Middle frontal gyrus (tissue), 1 donor: ENCODE data around the gene FCRL1.

Source experiments
- DNase-seq: peaks from one replicate; pipeline ENCODE4 v3.0.0-alpha.2; 2015; ENCODE audit warnings: low spot score; ENCODE audit errors: extremely low spot score

The FCRL1 gene

DNA sequence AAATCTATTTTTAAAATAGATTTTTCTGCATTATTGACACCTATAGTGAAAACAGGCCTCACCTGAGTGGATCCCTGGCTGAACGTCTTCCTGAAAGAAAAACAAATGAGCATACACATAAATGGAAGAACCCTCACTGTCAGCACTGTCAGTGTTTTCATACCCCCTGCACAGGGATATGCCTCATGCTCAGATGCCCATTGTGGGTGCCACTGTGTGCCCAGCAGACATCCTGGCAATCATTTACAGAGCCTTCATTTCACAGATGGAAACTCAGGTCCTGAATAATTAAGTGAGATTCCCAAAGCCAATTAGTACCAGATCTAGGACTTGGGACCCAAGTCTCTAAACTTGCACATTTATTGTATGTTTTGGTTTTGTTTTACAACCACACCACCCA is 19.9 kb downstream of the FCRL1 start:
- no peak for DNase-seq

DNA sequence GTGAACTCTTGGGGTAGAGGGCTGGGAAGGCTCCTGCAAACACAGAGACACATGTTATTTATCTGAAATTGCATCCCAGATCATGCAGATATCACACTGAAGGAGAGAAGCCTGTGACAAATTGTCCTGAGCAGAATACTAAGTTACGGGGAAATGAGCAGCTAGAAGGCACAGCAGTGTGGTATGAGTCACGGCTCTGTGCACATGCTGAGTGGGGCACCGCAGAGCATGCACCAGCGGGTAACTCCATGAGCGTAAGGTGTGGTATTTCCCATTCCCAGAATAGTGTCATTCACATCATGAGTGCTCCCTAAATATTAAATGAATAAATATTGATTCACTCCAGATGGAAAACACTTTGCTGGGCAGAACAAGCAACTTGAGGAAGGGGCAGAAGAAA is 21.7 kb downstream of the FCRL1 start:
- no peak for DNase-seq

DNA sequence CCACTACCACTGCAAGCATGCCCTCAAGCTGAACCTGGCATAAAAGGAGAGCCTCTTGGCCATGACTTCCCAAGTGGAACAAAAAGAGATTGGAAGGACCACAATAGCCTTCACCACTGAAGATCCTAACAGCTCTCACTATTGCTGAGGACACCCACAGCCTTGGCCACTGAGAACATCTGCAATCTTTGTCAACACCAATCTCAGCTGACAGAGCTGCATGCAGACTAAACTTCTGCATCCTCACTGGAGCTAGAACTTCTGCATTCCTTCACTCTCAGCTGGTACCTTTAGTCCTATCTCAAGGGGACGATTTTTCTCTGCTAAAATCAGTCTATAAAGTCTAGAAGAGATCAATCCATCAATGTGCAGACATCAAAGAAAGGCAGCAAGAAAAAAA is 34.7 kb downstream of the FCRL1 start:
- no peak for DNase-seq

DNA sequence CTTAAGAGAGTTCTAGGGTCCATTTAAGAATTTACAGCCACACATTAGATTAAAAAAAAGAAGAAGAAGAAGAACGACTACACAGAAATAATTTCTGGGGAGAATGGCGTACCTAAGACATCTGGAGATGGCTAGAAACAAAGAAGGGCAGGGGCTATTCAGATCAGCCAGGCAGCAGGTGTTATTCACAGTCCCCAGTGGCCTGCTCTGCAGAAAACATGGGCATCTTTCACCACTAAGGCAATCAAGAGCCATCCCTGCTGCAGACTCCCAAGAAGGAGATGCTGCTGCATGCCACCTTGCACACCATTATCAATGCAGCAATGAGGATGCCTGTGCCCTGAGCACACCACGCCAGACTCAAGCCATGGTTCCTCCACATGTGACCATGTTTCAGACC is 35.1 kb downstream of the FCRL1 start:
- DNase-seq = no peak

DNA sequence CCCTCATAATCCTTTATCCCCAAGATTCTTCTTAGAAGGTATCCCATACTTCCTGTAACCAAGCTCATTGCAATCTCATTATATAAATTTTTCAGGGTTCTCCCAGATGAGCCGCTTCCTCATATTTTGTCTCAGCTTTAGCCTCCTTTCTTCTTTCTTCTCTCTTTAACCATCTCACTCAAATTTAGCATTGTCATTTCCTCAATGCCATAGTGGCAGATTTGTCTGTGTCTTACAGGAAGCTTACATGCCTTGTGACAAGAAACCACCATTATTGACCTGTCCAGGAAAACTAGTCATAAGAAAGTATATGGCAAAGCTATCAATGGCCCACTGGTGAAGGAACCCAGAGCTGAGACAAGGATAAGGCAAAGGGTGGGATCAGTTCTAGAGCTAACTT is 37.0 kb downstream of the FCRL1 start:
- no peak for DNase-seq

DNA sequence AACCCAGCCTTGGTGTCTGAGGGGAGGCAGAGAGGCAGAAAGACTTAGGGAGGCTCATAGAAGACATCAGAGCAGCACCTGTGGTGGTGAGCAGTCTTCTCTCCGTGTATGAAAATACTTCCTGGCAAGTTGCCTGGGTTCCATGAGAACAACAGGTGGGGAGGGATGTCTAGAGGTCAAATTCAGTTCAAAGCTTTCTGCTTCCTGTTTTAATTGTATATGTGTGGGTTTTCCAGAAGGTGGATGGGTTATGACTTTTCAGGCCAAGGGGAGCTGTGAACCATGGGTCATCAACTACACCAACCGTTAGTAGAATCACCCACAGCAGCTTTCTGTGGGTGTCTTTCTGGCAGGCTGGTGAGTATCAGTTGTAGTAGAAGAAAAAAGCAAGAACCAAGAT is 38.9 kb downstream of the FCRL1 start:
- DNase-seq = no peak

DNA sequence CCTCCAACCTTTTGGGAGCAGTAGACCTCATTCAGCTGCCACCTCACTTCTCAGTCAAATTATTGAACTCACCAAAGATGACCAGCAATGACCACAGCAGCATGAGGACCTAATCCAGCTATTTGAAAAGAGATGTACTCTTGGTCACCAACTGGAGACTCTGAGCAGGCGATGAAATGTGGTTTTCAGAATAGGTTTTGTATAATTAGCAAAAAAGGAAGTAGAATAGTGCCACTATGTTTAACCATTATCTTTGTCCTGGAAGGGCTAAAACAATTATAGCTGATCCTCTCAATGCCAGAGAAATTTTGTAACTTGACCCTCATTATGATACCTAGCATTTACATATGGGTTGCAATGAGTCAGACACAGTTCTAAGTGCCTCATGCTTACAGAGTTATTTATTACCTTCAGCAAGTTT is 42.9 kb downstream of the FCRL1 start, which contains the start of gene FCRL2:
Gene FCRL2, minus strand, starts transcription at position 162 of the 421 bp plus-strand sequence. Its CDS starts 59 bp downstream, at position 103.
- DNase-seq = no peak

DNA sequence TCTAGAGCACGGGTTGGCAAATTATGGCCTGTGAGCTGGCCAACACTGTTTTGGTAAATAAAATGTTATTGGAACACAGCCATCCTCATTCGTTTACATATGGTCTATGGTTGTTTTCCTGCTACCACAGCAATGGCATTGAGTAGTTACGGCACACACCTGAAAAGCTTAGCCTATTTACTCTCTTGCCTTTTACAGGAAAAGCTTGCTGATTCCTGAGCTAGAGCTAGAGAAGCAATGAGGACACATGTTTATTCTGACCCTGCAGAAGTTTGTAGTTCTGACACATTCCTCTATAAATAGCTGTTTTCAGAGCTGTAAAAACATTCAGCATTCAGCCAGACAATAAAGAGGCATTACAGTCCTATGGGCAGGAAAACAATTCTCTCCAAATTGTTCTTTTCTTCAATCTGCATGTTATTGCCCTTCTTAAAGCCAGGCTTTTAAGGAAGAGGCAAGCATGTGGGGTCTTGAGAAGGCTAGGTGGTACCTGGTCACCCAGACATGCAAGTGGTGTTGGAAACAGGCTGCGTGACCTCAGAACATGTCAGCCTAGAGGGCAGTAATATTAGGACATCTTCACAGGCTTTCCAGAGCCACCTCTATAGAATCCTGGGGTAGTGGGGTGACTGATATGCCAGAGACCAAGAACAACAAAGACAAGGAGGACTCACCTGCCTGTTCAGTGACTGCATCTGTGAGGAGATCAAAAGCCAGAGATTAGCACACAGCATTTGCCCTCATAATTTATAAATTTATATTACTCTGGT is 44.6 kb downstream of the FCRL1 start:
- no peak for DNase-seq

DNA sequence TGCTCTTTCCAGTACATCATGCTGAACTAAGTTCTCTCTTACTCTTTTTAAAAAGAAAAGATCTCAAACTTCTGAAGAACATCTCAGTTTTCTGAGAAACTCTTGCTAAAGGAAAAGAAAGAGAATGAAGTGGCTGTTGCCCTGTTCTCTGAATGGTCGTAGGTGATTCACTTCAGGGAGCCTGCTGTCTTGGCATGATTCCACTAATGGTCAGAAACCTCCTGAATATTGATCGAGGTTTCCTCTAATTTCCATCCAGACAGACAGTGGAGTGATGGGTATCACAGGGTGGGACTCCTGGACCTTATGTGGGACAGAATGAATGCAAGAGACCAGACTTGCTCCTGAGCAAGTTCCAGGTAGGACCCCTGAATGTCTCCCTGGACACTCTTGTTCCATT is 45.5 kb downstream of the FCRL1 start:
- no peak for DNase-seq

DNA sequence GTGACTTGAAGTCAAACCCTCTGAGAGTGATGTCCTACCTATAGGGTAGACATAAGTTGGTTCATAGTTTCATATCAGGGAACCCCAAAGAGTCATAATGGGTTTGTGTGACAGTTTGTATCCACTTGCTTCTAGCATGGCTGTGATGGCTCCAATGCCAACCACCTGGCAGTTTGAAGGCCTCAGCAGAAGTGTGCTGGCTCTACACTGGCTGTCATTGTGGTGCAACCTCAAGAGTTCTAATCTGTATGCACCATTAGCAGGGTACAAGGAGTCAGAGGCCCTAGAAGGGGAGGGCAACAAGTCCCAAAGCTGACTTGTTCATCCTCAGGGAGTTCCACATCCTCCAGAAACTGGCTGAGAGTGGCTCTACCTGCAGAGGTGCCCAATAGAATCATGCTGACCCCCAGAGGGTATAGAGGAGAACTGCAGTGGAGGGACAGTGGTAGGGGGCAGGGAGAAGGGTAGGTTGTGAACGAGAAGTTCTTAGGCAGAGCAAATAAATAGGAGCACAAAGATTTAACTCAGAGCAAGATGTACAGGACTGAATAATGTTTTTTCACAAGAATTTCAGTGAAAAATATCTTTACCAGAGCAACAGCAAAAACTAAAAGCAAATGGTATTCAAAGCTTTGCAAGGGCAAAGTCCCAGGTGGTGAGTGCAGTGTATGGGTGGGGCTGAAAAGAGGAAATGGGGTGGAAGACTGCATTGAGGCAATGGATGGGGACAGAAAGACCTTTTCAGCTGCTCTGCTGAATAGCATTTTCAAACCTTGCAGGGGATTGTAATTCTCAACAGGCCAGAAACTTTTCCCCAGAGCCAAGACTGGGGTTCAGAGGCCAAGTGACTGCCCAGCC is 46.2 kb downstream of the FCRL1 start:
- no peak for DNase-seq

DNA sequence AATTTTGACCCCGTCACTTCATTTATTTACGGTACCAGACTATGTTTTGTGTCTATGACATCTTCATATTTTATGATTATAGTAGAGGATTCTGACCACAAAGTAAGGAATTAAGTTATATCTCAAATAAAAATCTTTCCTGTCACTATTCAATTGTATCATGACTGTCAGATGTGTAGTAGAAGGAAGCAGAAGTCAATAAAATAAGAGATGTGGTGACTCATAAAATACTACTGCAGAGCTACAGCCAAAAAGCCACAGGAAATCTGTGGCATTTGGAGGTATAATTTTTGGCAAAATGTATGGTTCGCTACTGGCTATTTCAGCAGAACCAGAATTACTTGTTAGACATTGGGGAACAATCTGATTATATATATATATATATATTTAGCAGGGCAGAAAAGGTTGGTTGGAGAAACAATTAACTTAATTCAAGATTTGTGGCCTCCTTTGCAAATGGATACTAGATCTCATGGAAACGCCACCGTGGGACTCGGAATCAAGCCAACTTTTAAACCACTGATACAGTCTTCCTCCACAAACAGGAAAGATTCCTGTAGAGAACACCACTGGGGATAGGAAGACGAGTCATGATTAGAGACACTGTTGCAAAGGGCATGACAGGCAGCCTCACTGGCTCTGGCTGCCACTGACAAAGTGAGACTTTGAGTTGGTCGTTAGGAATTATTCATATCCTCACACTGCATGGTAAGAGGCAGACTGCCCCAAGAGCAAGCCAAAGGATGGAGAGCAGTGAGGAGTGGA is 48.1 kb downstream of the FCRL1 start:
- DNase-seq = no peak

DNA sequence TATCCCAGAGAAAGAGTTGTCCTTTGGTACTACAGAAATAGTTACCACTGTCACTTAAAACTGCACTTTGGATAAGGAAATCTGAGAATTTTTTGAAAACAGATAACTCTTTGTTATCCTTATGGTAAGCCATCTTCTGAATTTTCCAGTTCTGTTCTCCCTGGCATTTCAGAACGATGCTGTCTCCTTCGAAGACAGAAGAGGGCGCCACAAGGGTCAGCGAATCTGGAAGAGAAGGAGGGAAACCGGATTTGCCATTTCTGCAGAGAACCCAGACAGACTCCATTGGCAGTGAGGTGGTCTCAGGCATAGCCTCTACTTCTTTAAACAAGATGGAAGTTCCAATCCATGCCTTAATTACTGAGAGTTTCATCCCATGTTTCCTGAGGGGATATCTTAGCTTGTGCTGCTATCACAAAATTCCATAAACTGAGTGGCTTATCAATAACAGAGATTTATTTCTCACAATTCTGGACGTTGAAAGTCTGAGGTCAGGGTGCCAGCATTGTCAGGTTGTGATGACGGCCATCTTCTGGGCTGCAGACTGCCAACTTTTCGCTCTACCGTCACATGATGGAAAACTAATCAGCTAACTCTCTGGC is 49.4 kb downstream of the FCRL1 start:
- DNase-seq = no peak

DNA sequence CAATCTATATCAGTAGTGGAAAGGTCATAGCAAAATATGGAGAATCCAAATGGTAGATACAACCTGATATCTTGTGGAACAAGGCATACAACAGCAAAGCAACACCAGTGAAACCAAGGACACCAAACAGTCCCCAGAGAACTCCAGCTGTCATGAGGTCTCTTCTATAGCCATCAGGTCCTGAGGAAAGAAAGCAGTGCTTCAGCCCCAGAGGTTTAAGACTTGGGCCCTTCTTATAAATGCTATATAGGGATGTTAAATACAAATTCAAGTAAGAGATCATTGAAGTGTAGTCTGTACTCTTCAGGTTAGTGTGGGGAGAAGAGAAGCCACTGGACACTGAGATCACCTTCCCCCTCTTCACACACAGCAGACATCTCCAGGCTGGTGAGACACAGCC is 53.1 kb downstream of the FCRL1 start:
- no peak for DNase-seq

DNA sequence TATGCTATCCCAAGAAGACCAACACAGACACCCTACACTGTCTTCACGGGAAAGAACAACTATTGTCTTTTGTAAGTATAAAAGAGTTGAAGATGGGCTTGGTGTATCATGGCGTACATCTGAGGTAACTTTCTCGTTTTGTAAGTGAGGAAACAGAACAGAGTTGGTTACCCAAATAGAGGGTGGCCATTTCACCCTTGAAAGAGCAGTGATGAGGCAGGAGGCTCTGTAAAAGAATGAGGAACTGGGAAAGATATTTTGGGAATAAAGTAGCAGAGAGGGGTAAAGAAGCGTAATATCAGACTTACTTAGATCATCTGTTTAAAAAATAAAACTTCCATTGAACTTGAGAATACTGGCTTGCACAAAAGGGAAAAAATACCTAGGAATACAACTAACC is 61.9 kb downstream of the FCRL1 start:
- no peak for DNase-seq

DNA sequence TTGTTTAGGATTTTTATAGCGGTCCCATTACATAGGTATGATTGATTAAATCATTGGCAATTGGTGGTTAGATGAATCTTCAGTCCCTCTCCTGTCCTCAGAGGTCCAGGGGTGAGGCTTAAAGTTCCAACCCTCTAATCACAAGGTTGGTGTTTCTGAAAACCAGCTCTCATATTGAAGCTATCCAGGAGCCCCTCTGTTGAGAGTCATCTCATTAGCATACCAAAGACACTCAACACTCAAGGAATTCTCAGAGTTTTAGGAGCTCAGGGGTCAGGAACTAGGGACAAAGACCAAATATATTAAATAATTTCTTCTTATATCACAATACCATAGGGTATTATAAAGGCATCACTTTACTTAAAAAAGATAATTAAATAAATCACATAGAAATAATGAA is 66.3 kb downstream of the FCRL1 start:
- no peak for DNase-seq

DNA sequence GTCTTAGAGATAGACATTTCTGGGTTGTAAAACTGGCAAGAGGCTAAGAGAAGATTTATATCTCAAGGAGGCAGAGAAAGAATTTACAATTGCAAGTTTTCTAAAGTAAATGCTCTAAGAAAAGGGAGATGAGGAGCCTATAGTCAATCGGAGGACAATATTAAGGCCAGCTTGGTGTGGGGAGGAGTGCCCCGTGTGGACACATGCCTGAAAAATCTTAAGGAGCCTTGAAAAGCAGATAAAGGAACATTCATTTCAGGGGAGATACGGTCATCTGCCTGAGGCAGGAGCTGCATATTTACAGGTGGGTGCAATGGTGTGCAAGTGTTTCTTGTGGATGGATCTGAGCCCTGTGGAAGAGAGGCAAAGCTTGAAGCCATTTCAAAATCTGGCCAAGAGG is 68.6 kb downstream of the FCRL1 start:
- no peak for DNase-seq

DNA sequence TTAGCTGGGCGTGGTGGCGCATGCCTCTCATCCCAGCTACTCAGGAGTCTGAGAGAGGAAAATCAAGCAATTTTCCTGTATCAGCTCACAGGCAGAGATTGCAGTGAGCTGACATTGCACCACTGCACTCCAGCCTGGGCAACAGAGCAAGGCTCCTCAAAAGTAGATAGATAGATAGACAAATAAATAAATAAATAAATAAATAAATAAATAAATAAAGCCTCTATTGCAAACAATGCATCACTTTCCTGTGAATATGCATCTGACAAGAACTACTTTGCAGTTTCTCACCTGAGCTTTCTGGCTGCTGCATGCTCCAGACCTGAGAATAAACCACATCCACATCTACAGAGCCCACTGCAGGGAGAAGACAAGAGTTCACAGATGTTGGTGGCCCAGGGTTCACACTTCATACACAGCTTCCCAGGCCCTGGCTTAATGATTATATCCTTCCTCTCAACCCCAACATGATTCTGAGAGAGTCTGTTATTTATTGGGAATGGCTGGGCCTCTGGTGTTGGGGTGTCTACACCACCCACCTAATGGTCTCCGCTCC is 71.6 kb downstream of the FCRL1 start:
- no peak for DNase-seq
